ENCODE data around the gene NCOA1.
"Not testable (repeated sequence)": the region's sequence is repeated elsewhere in the genome, so short reads cannot be mapped to it uniquely, and the experiment has no call there.

NCOA1 gene

DNA sequence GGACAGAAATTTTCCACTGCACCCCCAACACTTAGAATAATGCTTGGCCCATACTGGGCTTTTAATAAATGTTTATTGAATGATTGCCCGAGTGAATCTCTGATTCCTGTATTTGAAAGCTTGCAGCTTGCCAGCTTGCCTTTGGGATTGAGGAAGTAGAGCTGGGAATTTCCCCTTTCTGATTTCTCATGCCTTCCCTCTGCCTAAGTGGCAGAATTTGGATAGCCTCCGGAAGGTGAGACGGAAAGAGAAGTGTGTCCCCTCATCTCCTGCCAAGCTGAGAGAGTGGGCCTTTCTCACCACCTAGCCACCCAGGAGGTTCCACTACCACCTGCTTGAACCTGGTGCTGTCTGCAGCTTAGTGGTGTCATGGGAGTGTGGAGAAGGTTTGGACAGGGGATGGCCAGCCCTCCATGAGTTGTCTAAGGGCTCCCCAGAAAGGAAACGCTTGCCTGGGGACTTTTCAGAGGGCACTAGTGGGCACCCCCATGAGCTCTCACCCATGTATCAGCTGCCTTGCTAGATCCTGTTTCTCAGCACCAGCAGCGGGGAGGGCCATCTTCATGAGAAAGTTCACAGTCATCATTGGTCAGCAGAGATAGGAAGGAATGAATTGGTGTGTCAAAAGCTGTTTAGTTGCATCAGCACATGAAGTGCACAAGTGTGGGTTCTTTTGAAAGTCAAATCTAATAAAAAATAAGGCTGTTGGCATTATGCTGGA, 8.6 kb upstream of the NCOA1 start:
- ATAC-seq (ENCODE audit: low read depth), result no peak
- Histone ChIP-seq H3K4me1 (ENCODE audit: insufficient read depth, poor library complexity, severe bottlenecking) (no peaks in the 10 kb centered on the region), H3K4me3 (ENCODE audit: severe bottlenecking) (no peak overlapping the region), H3K36me3 (ENCODE audit: low read depth) (no peaks in the 10 kb centered on the region), H3K27me3 (ENCODE audit: insufficient read depth, poor library complexity, severe bottlenecking) (no peaks in the 10 kb centered on the region), H3K9me3 (ENCODE audit: severe bottlenecking) (no peaks in the 10 kb centered on the region), H3K27ac (ENCODE audit: poor library complexity, severe bottlenecking) (no peak overlapping the region)
- TF ChIP-seq, protein P1, sequence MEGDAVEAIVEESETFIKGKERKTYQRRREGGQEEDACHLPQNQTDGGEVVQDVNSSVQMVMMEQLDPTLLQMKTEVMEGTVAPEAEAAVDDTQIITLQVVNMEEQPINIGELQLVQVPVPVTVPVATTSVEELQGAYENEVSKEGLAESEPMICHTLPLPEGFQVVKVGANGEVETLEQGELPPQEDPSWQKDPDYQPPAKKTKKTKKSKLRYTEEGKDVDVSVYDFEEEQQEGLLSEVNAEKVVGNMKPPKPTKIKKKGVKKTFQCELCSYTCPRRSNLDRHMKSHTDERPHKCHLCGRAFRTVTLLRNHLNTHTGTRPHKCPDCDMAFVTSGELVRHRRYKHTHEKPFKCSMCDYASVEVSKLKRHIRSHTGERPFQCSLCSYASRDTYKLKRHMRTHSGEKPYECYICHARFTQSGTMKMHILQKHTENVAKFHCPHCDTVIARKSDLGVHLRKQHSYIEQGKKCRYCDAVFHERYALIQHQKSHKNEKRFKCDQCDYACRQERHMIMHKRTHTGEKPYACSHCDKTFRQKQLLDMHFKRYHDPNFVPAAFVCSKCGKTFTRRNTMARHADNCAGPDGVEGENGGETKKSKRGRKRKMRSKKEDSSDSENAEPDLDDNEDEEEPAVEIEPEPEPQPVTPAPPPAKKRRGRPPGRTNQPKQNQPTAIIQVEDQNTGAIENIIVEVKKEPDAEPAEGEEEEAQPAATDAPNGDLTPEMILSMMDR (IDR thresholded peaks at IDR 0.05; ENCODE audit: poor library complexity, severe bottlenecking), result no peak
- DNase-seq (ENCODE audit: low spot score), result no peak

GRCh38 chr2:24482972-24483300, 8.1 kb upstream of the NCOA1 start:
- H3K4me1 ChIP-seq (ENCODE audit: insufficient read depth, poor library complexity, severe bottlenecking), result no peaks in the 10 kb centered on the region
- no peaks in the 10 kb centered on the region for H3K27me3 ChIP-seq (ENCODE audit: insufficient read depth, poor library complexity, severe bottlenecking)
- H3K9me3 ChIP-seq (ENCODE audit: severe bottlenecking), result no peaks in the 10 kb centered on the region
- no peak overlapping the region for H3K27ac ChIP-seq (ENCODE audit: poor library complexity, severe bottlenecking)
- H3K36me3 ChIP-seq (ENCODE audit: low read depth), result no peaks in the 10 kb centered on the region
- no peak overlapping the region for H3K4me3 ChIP-seq (ENCODE audit: severe bottlenecking)
- no peak for ATAC-seq (ENCODE audit: low read depth)
- TF ChIP-seq, protein P1 (IDR thresholded peaks at IDR 0.05; ENCODE audit: poor library complexity, severe bottlenecking), result no peak
- DNase-seq (ENCODE audit: low spot score), result no peak

DNA sequence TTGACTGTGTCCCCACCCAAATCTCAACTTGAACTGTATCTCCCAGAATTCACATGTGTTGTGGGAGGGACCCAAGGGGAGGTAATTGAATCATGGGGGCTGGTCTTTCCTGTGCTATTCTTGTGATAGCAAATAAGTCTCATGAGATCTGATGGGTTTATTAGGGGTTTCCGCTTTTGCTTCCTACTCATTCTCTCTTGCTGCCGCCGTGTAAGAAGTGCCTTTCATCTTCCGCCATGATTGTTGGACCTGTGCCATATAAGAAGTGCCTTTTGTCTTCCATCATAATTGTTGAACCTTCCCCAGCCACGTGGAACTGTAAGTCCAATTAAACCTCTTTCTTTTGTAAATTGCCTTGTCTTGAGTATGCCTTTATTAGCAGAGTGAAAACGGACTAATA, 6.4 kb upstream of the NCOA1 start:
- not testable (repeated sequence) for H3K4me3 ChIP-seq (ENCODE audit: severe bottlenecking); H3K27me3 ChIP-seq (ENCODE audit: insufficient read depth, poor library complexity, severe bottlenecking); ATAC-seq (ENCODE audit: low read depth); H3K36me3 ChIP-seq (ENCODE audit: low read depth); H3K4me1 ChIP-seq (ENCODE audit: insufficient read depth, poor library complexity, severe bottlenecking); H3K9me3 ChIP-seq (ENCODE audit: severe bottlenecking); DNase-seq (ENCODE audit: low spot score); H3K27ac ChIP-seq (ENCODE audit: poor library complexity, severe bottlenecking)

DNA sequence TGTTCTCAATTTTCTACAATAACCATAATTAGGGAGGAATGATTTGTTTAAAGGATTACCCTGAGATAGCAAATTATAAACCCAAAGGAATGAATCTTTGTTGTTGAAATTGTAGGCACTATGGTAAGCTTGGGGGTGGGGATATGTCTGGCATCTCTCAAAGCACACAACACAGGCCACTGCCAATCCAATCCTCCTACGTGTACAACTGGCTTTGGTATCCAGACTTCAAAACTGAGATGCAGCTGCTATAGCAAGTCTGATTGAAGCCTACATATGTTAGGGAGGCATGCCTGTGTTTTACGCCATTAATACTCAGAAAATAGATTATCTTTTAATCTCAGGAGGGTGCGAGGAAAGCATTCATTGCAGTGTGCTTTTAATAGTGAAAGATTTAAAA, 5.9 kb upstream of the NCOA1 start:
- ATAC-seq (ENCODE audit: low read depth) (no peak), DNase-seq (ENCODE audit: low spot score) (no peak)
- Histone ChIP-seq H3K36me3 (ENCODE audit: low read depth) (no peaks in the 10 kb centered on the region), H3K27ac (ENCODE audit: poor library complexity, severe bottlenecking) (no peak overlapping the region), H3K4me3 (ENCODE audit: severe bottlenecking) (no peak overlapping the region), H3K27me3 (ENCODE audit: insufficient read depth, poor library complexity, severe bottlenecking) (no peaks in the 10 kb centered on the region), H3K4me1 (ENCODE audit: insufficient read depth, poor library complexity, severe bottlenecking) (no peaks in the 10 kb centered on the region), H3K9me3 (ENCODE audit: severe bottlenecking) (no peaks in the 10 kb centered on the region)
- TF ChIP-seq, protein P1 (IDR thresholded peaks at IDR 0.05; ENCODE audit: poor library complexity, severe bottlenecking), result no peak

GRCh38 chr2:24486636-24487205, 4.3 kb upstream of the NCOA1 start:
- TF ChIP-seq, protein P1 (IDR thresholded peaks at IDR 0.05; ENCODE audit: poor library complexity, severe bottlenecking), result no peak
- no peaks in the 10 kb centered on the region for H3K27me3 ChIP-seq (ENCODE audit: insufficient read depth, poor library complexity, severe bottlenecking)
- no peak overlapping the region for H3K27ac ChIP-seq (ENCODE audit: poor library complexity, severe bottlenecking)
- DNase-seq (ENCODE audit: low spot score) (no peak), ATAC-seq (ENCODE audit: low read depth) (no peak)
- H3K9me3 ChIP-seq (ENCODE audit: severe bottlenecking), result no peaks in the 10 kb centered on the region
- no peaks in the 10 kb centered on the region for H3K36me3 ChIP-seq (ENCODE audit: low read depth)
- no peak overlapping the region for H3K4me3 ChIP-seq (ENCODE audit: severe bottlenecking)
- H3K4me1 ChIP-seq (ENCODE audit: insufficient read depth, poor library complexity, severe bottlenecking), result no peaks in the 10 kb centered on the region

Measured in RWPE2 (cell line).